22Rv1 (cell line): ENCODE measurements around the gene CA5A.
"Not testable (repeated sequence)": the region's sequence is repeated elsewhere in the genome, so short reads cannot be mapped to it uniquely, and the experiment has no call there.

Experiments used
- ZFX ChIP-seq: fragments of 450-650 bp; IDR thresholded peaks from 2 replicates; pipeline ENCODE4 v1.6.1; 2017; ENCODE audit warnings: antibody characterized with exemption, borderline replicate concordance
- TF ChIP-seq, protein P1 (sequence below): fragments of 450-650 bp; IDR thresholded peaks from 2 replicates; pipeline ENCODE4 v1.5.1; 2017; ENCODE audit warnings: mild to moderate bottlenecking

DNA sequence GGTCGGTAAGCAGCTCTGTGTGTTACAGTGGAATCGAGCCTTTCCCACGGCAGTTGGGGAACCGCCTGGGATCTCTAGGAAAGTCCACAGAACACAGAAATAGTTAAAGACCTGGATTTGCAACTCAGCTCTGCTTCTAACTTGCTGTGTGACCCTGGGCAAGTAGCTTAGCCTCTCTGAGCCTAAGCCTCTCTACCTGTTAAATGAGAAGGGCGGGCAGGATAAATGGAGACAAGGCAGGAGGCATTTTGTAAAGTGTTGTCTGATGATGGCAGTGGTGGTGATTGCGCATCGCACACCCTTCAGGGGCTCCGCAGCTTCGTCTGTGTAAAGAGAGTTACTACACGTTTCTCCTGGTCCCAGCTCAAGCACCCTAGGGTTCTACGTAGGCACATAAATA is 28.2 kb downstream of the CA5A start:
- TF ChIP-seq, protein P1, sequence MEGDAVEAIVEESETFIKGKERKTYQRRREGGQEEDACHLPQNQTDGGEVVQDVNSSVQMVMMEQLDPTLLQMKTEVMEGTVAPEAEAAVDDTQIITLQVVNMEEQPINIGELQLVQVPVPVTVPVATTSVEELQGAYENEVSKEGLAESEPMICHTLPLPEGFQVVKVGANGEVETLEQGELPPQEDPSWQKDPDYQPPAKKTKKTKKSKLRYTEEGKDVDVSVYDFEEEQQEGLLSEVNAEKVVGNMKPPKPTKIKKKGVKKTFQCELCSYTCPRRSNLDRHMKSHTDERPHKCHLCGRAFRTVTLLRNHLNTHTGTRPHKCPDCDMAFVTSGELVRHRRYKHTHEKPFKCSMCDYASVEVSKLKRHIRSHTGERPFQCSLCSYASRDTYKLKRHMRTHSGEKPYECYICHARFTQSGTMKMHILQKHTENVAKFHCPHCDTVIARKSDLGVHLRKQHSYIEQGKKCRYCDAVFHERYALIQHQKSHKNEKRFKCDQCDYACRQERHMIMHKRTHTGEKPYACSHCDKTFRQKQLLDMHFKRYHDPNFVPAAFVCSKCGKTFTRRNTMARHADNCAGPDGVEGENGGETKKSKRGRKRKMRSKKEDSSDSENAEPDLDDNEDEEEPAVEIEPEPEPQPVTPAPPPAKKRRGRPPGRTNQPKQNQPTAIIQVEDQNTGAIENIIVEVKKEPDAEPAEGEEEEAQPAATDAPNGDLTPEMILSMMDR, result not testable (repeated sequence)
- not testable (repeated sequence) for TF ChIP-seq ZFX
